ENCODE results near the gene CCDC28B.

GRCh38 chr1:32224285-32224684, 23.9 kb downstream of the CCDC28B start:
- TF ChIP-seq EP300 (conservative IDR thresholded peaks at IDR 0.05; ENCODE audit: poor library complexity, severe bottlenecking) (no peak), POLR2AphosphoS5 (IDR thresholded peaks at IDR 0.05) (no peak), CTCF (IDR thresholded peaks at IDR 0.05; ENCODE audit: poor library complexity, severe bottlenecking) (no peak)
